ENCODE data around the gene LRMDA.

LRMDA gene

DNA sequence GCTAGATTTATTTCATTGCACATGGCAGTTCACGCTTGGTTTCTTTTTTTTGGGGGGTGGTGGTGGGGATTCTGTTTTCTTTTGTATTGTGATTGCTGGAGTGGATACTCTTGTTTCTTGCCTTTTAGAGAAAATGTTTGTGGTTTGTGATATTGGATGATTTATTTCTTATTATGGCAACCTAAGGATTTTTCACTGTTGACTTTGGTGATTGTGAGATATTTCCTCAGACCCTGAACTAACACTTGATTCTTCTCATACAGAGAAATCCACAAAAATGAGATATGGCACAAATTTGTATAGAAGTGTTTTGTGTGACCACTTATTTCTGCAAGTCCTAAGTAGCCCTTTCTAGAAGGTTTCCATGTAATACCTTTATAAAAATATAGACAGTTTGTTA lies 871.1 kb downstream of the LRMDA start:
- DNase-seq: no peak

DNA sequence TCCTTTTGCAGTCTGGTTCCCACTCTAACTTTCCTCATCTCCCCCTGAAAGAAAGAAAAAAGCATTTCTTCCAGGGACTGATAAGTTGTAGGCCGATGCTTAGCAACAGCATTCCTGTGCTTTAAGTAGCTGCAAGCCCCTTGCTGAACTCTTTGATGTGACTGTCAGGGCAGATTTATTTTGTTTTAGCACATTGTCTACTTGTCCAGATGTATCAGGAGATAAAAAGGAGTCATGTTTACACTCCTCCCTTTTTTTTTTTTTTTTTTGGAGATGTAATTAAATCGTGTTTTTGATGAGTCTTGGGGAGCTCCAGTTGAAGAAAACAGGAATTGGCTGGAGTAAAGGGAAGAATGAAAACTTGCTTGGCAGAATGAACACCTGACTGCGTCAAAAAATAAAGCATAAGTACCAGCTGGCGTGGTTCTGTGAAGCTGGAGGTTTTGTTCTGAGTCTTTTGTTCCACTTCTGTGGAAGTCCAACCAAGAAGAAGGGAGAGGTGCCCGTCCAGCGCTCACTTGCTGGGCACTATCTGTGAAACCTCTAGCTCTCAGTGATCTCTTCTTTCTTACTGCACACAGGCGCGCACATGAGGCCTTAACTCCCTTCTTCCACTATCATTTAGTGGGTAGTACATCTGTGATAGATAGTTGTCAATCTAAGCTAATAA lies 871.7 kb downstream of the LRMDA start:
- DNase-seq: no peak

DNA sequence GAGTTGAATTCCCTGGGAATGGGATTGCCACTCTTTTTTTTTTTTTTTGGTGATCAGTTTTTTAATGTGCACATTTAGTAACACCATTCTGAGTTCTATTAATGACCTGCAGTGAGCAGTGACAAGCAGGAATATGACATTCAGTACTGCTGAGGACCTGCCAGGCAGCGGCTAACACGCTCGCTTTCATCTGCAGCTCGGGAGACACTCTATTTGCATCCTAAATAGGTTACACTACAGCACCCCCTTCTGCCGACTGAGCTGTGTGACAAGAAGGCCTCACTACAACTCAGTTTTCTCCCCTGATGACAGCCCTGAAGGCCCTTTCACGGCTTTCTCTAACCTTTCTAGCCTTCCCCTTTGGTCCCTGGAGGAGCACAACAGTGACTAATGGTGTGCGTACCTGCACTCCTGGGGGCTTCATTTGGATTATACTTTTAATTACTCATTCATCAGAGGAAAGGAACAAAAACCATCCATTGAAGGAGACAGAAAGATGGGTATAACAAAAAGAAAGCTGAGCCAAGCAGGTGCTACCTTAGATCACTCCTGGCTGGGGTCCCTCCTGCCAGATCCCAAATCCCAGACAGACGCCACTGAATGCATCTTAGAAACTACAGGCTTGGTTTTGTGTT lies 872.4 kb downstream of the LRMDA start:
- DNase-seq: no peak

DNA sequence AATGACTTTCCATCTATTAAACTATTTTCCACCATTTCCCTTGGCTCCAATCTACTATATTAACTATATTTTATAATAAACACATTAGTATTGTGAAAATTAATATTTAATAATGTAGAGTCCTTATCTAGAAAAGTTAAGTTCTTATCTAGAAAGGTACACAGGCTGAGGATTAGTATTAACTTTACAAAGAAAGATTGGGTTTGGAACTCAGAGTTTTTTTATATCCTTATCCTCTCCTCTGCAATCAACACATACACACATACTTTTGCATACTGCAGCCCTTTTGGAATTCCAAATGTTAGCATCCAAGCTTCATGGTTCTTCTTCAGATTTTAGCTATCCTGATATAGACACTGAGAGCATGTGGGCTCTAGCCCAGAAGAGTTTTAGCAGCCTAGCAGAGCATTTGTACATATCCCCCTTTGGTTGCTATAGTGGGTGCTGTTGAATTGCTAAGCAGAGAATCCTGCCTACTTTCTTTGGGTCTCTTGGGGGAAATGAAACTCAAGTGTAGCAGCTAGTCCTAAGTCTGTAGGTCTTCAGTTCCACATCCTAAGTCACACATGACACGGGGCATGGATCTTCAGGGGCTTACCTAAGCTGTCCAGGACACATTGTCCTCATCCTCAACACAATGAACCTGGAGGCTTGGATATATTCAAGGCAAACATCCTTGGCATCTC lies 874.6 kb downstream of the LRMDA start:
- no peak for DNase-seq

DNA sequence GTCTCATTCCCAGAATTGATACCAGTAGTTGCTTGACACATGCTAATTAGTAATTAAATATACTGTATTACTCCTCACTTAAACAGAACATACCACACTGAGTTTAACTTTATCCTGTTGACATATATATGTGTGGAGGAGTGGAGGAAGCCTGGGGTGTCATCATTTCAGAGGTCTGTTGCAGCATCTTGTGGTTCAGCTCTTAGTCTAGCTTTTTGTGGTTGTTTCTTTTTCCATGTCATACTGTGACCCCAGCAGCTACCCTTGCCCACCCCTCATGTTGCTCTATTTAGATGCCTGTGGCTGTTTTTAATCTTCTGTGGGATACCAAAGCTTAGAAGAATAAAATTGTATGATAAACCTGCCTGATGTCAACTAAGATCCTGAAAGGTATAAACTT lies 875.4 kb downstream of the LRMDA start:
- DNase-seq: no peak

DNA sequence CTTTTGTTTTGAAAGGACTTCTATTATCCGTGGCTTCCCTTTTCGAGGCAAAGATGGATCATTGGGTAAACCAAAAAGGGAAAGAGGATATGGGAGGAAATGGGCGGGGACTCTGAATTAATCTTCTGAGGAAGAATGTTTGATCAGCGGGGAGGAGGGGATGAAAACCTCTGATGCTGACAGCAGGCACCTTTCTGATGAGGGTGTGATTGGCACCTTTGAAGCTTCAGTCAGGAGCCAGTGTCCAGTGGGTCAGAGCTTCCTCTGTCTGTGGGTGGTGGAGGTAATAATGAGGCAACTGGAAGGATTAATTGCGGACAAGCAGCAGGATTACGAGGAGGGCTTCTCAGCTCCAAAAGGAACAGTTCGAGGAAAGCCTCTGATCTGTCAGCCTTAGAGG lies 877.6 kb downstream of the LRMDA start:
- no peak for DNase-seq

DNA sequence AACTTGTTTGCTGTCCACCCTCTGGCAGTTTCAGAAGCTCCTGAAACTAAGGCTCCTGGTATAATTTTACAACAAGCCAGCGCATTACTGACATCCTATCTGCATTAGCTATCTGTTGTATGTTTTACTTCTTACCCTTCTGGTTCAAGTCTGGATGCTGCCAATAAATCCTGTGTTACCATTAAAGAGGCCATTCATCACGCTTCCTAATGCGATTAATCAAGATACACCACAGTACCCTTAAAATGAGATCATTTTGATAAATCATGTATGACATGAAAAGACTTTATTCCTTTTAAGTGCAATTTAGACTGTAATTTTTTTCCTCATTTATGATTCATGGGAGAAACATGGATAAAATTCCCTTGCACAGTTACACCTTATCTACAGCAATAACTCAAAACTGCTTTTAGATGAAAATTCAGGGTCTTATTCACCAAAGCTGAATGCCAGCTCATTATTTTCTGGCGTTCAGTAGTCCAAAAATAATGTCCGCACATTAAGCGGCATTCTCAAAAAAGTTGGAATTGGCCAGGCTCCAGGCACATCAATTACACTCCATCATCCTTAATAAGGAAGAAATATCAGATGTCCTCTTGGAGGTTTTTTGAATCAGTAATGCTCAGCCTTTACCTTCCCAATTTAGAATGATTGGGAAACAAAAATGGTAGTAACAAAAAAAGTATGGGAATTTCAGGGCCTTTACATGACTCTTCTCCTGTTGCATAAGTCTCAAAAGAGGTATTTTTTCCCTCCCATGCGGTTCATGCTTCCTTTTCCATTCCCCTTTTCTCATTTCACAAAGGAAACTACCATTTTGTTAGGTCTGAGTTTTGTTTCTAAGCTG lies 878.5 kb downstream of the LRMDA start:
- DNase-seq: no peak

DNA sequence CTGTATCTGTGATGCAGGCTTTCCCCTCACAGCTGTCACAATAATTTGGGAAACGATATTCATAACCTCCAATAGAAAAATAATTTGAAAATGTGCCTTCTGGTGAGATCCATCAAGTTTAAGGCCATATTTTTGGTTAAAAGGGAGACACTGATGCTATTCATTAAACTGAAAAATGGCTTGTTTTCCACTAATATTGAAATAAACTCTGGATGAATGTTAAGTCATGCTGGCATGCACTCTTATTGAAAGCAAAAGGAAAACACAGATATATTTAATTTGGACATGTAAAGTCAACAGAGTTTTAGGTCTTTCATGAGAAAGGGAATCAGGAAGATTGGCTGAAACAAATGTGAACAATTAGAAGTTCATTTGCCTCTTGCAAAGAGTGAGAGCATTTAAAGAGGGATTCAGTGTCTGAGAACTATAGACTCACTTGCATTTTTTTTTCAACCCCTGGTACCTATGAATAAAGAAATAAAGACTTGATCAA lies 879.2 kb downstream of the LRMDA start:
- DNase-seq: no peak

DNA sequence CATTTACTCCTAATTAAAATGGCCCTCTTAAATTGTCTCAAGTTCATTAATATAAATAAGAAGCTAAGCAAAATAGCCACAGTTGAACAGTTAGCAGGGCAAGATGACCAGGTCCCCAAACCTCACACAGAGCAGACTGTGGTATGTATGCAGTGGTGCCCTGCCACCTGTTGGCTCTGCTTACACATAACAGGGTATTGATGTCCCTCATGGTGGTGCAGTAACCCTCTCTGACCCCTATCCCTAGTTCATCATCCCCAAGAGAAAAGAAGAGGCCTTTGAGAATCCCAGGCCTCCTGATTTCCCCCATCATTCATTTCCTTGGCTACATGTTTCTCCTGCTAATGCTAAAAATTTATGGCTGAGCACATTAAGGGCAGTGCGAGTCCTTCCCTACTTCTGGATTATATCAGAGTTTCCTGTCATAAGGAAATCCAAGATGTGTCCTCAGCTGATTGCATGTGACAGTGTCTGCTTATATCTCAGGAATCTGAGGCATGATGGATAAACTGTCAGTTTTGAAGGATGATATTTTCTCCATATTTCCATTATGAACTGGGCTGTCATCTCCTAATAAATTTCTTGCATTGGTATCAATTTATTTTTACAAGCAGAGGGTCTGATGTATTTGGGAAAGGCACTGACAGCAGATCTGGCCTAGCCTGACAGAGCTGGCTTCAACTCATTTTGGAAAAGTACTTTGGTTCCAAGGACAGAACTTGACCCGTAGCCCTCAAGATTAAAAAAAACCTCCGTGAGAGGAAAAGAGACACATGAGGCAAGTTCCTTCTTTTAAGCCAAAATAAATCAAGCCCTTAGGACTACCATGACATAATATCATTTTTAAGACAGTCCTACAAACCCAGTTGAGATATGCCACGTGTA lies 880.6 kb downstream of the LRMDA start:
- DNase-seq: no peak

DNA sequence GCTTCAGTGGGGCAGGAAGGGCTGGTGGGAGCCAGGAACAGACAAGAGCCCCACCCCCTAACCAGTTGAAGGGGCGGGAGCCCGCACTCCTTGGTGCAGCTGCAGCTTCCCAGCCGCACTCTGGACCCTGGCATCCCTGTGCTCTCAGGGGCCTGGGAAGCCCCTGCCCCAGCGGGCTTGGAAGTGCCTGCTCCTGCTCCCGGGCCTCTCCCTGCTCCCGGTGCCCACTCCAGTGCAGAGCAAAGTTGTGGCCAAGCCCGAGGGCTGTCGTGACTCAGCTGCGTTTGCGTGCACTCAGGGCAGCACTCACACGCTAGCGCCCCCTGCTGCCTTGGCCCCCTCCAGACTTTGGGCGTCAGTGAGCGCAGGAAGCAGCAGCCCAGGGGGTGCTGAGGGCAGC lies 883.8 kb downstream of the LRMDA start:
- DNase-seq: no peak

DNA sequence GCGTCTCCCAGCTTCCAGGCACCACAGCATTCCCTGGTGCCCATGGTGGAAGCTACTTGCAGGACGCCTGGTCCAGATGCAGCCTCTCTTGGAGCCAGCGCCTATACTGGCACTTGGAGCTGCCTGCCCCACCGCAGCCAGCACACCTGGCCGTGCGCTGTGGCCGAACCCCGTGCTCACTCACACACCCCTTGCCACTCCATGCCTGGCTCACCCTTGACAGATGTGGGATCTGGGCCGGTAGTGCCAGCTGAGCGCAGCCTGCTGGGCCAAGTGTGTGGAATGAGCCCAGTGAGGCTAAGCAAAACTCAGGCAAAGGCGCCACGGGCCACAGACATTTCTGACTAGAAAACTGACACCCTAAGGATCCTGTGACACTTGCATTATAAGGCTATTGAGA lies 884.8 kb downstream of the LRMDA start:
- no peak for DNase-seq

DNA sequence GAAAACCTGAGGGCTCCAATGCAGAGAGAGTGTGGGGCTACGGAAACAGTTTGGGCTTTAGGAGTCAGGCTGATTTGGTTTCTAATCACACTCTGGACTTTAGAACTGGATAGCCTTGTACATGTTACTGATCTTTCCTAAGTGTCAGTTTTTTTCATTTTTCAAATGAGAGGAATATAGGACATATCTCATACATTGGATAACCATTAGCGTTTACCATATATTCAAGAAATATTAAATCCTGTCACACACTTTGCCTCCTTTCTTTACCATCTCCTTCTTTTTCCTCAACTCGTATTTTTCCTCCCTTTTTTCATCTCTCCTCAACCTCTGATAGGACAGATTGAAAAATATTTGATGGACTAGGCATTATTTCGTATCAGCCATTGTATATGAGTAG lies 885.7 kb downstream of the LRMDA start:
- no peak for DNase-seq

DNA sequence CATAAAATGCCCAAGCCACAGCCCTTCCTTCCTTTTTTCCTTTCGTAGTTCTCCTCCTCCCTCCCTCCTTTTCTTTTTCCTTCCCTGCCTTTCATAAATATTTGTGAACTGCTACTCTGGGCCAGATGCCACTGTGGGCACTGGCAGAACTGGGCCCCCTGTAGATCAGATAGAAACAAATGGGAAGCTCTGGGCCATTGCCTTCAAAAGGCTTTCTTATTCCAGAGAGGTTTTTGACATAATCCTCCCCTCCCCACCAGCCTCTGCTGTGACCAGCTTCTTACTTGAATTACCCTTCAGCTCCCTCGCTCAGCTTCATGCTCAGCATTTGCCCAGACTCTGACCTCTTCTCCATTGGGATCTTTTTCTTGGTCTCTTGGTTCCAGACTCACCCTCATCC lies 886.8 kb downstream of the LRMDA start:
- DNase-seq: no peak

DNA sequence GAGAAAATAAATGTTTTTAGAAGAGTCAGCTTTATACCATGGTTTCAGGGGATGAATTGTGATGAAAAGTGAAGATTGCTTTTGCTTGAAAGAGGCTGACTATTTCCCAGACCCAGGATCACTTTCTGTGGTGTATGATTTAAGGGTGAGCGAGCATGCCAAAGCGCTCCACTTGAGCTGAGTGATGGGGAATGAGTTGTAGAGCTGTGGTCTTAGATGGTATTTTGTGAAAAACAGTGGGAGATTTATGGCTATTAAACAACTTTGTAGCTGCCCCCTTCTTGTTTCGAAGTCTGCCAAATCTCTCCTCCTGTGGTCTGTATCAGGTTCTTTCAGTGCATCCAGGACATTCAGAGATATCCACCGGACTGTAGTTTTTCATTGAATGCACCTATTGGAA lies 888.2 kb downstream of the LRMDA start:
- DNase-seq: no peak

DNA sequence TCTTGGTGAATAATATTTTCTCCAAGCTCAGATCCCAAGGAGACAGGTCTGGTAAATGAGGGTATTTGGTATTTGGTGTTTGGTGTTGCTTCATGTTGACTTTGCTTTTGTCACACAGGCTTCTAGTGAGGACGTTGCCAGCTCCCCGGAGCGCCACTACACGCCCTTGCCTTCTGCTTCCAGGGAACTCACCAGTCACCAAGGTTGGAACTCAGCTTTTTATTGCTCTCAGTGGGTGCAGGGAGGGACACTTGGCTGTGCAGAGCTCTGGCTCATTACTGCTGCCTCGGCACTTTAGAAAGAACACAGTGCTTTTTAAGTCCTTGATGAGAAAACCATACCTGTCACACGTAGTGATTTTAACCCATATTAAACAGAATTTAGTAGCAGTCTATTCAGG lies 892.9 kb downstream of the LRMDA start:
- DNase-seq: no peak

DNA sequence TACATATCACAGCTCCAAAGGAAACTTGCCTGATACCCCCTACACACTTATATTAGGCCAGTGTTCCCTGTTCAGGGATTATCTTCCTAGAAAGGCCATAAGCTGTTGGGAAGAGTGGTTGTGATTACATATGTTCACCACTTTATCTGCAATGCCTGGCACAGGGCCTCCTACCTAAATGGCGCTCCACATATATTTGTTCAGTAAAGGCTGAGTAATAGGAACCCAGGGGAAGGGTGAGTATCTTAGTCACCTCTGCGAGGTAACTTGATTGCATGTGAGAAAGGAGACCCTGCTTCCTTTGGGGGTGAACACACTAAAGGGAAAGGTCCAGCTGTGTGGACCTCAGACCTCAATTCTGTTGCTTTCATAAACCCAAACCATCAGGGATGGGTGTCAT lies 896.0 kb downstream of the LRMDA start:
- no peak for DNase-seq

DNA sequence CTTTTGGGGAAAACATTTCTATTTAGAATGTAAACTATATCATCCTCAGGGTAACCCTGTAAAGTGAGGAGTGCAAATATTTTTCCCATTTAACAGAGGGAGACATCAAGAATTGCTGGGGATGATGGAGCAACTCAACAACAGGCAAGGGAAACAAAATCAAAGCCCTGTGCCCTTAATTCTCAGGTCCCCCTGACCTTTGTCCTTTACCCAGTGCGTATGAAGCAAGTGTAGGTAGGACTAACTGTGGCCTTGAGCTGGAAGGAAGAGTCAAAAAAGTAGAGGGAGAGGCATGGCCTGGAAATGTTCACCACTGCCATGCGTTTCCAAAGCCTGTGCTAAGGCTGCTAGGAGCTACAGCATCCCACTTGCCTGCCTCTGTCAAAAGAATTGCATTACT lies 896.9 kb downstream of the LRMDA start:
- no peak for DNase-seq

DNA sequence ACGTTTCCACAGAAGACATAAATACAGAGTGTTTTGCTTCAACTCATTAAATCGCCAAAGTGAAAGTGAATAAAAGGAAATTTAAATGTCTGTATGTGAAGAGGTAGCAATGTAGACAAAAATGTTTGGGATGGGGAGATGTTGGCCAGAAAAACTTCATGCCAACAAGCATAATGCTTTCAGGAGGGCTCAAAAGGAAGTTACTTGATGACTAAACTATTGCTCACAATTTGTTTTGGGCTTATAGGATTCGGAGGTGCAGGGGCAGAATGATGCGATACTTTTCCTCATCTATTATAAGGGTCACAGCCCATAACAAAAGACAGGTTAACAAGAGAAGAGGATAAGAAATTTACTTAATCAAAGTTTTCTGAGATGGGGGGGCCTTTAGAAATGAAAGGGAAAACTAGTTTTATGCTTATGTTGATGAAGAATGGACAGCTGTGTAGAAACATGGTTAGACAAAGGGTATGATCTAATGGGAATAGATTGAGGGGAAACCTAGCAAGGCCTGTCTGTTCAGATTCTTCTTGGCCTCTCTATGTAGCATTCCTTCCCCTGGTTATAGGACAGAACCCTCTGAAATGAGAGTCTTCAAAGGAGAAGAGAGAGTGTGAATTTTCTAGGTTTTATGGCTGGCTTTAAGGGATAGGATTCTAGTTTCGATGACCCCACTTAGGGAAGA lies 898.6 kb downstream of the LRMDA start:
- no peak for DNase-seq

DNA sequence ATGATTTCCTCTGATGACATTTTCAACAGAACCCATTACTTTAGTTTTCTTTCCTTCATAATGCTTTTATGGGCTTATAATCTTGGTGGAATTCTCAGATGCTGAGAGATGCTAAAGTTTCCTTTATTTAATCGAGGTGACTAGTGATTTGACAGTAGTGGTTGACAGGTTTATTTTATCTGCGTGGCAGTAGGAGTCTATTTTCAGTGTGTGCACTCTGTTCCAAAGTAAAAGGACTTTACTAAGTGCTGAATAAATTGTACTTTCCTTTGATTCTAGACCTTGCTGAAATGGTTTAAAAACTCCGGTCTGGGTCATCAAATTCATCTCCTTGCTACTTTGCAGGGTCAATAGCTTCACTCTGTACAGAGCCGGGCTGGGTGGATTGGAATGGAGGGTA lies 900.3 kb downstream of the LRMDA start:
- no peak for DNase-seq

DNA sequence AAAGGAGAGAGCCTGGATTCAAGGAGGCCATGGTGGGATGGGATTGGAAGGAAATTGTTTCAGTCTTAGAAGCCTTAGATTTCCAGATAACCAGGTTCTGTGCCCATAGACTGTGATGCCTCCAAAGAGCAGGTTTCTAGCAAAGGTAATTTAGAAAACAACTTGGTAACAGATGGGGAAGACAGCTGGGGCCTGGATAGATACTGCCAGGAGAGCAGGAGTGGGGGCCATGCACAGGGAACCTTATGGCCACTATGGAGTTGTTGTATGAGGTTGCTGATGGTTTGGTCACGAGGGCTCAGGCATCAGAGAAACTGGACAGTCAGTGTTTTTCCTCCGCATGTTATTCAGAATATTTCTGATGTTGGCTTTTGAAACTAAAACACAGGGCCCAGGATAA lies 901.9 kb downstream of the LRMDA start:
- DNase-seq: no peak

DNA sequence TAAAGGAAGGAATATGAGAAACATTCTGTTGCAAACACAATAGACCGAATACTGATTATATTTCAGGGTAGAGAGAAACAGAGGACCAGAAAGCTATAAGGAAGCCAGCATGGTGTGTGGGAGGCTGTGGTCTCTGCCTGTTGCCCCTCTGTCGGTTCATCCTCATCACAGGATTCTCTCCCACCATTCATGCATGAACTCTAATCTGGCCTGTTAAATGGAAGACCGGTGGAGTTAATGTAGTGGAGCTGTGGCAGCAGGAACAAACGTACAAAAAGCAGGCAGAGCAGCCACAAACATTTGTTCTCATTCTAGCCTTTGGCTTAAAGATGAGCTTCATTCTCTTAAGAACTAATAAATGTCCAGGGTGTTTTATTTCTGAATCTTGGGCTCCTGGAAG lies 902.4 kb downstream of the LRMDA start:
- DNase-seq: no peak

DNA sequence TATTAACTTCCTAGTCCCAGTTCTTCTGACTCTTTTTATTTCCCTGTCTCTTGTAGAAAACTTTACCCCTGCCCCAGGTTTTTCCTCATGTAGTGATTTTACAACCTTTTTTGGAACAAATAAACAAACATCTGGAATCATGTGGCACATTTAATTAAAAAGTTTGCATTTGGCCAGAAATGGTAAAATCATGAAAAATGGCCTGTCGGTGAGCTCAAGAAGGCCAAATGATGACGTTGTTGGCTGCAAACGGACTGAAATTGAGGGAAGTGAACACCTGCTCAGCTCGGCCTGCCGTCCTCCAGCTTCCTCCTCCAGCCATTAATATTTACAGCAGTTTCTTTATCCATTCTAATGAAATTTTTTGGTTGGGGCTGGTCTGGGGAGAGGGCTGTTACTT lies 902.8 kb downstream of the LRMDA start:
- no peak for DNase-seq

Data from activated T-cell treated with anti-CD3 and anti-CD28 coated beads for 4 hours (primary cell).